Gastrocnemius medialis (tissue), 4 donors: ENCODE results near the gene PLCB1. TPM values are rescaled to one million over a fixed set of nuclear protein-coding genes. Genes with fewer than 3 reads are reported as not detected.

Source experiments
- ATAC-seq, 2 donors: fragments of 150-250 bp; one replicate each; pipeline ENCODE4 v1.9.1; 2016
- DNase-seq, 2 donors: peaks; one replicate each; pipeline ENCODE4 v3.0.0-alpha.2; 2019
- H3K27ac ChIP-seq, 4 donors: fragments of 200-600 bp; sonication (generic); 1 replicate in 1 of 4; 2 replicates in 3 of 4; pipeline ENCODE4 v1.5.1; 2016 to 2018; ENCODE audit warnings: mild to moderate bottlenecking in 2 of 4, moderate library complexity in 1 of 4
- H3K27me3 ChIP-seq, 3 donors: fragments of 200-600 bp; sonication (generic) in 2 of 3; 1 replicate in 1 of 3; 2 replicates in 2 of 3; pipeline versions ENCODE4 v1.5.1 to v1.6.0; 2016 to 2019; ENCODE audit warnings: mild to moderate bottlenecking in 1 of 3, moderate library complexity in 1 of 3
- H3K36me3 ChIP-seq, 2 donors: fragments of 200-600 bp; sonication (generic) in 1 of 2; one replicate each; pipeline ENCODE4 v1.5.1; 2017 to 2018
- H3K4me1 ChIP-seq, 2 donors: fragments of 200-600 bp; sonication (generic) in 1 of 2; one replicate each; pipeline ENCODE4 v1.5.1; 2016 to 2017; ENCODE audit warnings: mild to moderate bottlenecking in 2 of 2
- H3K4me3 ChIP-seq, 4 donors: fragments of 200-600 bp; sonication (generic) in 3 of 4; 1 replicate in 1 of 4; 2 replicates in 3 of 4; pipeline ENCODE4 v1.5.1; 2016 to 2019; ENCODE audit warnings: mild to moderate bottlenecking in 2 of 4
- H3K9me3 ChIP-seq, 3 donors: fragments of 200-600 bp; sonication (generic) in 2 of 3; 1 replicate in 1 of 3; 2 replicates in 2 of 3; pipeline ENCODE4 v1.5.1; 2016 to 2019
- POLR2A ChIP-seq, 2 donors: fragments of 450-650 bp; IDR thresholded peaks; one replicate each; pipeline ENCODE4 v1.6.1; 2017; ENCODE audit warnings: antibody characterized with exemption in 2 of 2, mild to moderate bottlenecking in 2 of 2, moderate library complexity in 2 of 2
- in situ Hi-C, 4 donors: fragments of 200-750 bp; cut with MboI; loops; one replicate each; pipeline versions ENCODE4 v1.15.0 to v1.8.0; 2017; ENCODE audit warnings: low sequenced_read_pairs in 4 of 4
- intact Hi-C: fragments of 100-400 bp; cut with DNase I; formaldehyde crosslinking; loops from one replicate; pipeline ENCODE4 v1.15.1; 2023; ENCODE audit warnings: low total_unique reads
- total RNA-seq, 4 donors: library from RNA; depleted of rRNA; stranded (reverse); fragments of >200 nt; gene quantifications; one replicate each; pipeline versions ENCODE4 v1.1.0 to v1.2.3, GENCODE V29; 2016
- TF ChIP-seq, protein P1 (sequence below), 5 experiments: fragments of 450-650 bp in 3 of 5; fragments of 200-600 bp in 2 of 5; sonication (generic) in 2 of 5; IDR thresholded peaks in 4 of 5; conservative IDR thresholded peaks in 1 of 5; 1 replicate in 4 of 5; 2 replicates in 1 of 5; pipeline ENCODE4 v1.5.1; 2016 to 2019; ENCODE audit warnings: antibody characterized with exemption in 5 of 5, mild to moderate bottlenecking in 3 of 5, moderate library complexity in 3 of 5

The PLCB1 gene
- total RNA-seq, 4 donors from 2014 or later, result 4.1 to 10.0 (median 7.6) TPM

DNA sequence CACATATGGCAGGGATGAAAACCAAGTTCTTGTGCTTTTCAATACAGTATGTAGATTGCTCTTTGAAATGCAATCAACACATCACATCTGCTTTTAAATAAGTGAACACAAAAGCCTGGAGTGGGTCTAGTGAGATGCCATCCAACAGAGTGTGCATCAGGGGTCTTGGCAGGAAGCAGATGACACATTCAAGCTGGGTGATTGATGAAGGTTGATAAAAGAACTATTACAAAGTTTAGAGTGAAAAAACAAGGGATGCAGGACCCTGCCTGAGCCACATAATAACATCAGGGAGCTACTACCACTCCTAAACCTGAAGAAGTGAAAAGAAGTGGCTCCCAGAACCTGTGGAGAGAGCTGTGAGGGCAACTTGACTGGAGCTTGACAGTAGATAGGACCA, 16.6 kb upstream of the PLCB1 start:
- ATAC-seq (no peak), DNase-seq (no peak)
- H3K36me3 ChIP-seq, result no peaks in the 10 kb centered on the region
- no peaks in the 10 kb centered on the region for H3K4me1 ChIP-seq
- no peak overlapping the region for H3K27ac ChIP-seq
- in situ Hi-C loops (no loop called here), intact Hi-C loops (no loop called here)
- TF ChIP-seq POLR2A (IDR thresholded peaks at IDR 0.05), result no peak
- TF ChIP-seq, protein P1, sequence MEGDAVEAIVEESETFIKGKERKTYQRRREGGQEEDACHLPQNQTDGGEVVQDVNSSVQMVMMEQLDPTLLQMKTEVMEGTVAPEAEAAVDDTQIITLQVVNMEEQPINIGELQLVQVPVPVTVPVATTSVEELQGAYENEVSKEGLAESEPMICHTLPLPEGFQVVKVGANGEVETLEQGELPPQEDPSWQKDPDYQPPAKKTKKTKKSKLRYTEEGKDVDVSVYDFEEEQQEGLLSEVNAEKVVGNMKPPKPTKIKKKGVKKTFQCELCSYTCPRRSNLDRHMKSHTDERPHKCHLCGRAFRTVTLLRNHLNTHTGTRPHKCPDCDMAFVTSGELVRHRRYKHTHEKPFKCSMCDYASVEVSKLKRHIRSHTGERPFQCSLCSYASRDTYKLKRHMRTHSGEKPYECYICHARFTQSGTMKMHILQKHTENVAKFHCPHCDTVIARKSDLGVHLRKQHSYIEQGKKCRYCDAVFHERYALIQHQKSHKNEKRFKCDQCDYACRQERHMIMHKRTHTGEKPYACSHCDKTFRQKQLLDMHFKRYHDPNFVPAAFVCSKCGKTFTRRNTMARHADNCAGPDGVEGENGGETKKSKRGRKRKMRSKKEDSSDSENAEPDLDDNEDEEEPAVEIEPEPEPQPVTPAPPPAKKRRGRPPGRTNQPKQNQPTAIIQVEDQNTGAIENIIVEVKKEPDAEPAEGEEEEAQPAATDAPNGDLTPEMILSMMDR (IDR thresholded peaks at IDR 0.05 in 4 of 5, conservative IDR thresholded peaks at IDR 0.05 in 1 of 5), result no peak
- H3K27me3 ChIP-seq, result no peaks in the 10 kb centered on the region
- no peak overlapping the region for H3K4me3 ChIP-seq
- no peaks in the 10 kb centered on the region for H3K9me3 ChIP-seq

DNA sequence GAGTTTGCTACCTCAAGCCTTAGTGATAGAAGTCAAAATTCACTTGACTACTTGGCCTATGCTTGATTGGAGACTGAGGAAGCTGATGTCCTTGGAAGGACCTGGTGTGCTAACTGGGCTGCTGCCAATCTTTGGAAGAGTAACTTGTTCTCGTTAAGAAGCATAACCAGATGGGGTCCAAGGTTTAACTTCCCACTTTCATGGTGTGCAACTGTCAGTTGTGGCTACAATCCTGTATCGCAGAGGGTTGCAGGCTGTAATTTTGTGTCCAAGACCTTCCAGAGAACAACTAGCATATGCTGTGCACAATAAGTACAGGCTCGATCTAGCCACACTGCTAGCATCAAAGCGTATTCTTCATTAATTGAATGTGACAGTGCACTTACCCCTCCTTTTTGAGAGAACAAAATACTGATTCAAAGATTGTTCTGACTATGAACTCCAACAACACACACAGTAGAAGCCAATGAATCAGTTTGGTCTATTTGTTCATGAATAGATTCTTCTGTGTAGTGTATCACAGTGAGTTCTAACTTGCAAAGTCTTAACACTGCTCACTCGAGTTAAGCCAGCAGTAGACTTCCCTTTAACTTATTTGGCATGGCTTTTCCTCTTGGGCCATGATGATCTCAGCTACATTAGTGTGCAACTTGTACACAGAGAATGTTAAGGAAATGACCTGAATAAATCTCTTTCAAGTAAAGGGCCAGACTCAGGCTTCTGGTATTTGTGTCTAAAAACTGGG, 15.8 kb upstream of the PLCB1 start:
- no peaks in the 10 kb centered on the region for H3K4me1 ChIP-seq

DNA sequence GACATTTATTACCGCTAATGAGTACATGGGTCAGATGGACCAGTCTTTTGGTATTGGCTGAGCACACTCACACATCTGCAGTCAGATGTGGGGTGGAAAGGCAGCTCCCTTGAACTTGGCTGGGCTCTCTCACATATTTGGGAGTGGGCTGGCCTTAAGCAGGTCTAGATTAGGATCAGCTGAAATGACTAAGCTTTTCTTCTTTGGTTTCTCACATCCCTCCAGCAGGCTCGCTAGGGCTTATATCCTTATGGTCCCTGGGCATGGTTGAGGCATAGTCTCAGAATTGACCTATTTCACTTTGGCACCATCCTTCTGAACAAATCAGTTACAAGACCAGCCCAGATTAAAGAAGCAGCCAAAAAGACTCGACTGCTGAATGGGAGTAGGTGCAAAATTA, 14.4 kb upstream of the PLCB1 start:
- no peak overlapping the region for H3K27ac ChIP-seq
- H3K9me3 ChIP-seq, result no peaks in the 10 kb centered on the region
- ATAC-seq, result no peak
- TF ChIP-seq, protein P1 (IDR thresholded peaks at IDR 0.05 in 4 of 5, conservative IDR thresholded peaks at IDR 0.05 in 1 of 5), result no peak
- no peak for TF ChIP-seq POLR2A (IDR thresholded peaks at IDR 0.05)
- intact Hi-C loops, result no loop called here
- no peaks in the 10 kb centered on the region for H3K36me3 ChIP-seq
- no peaks in the 10 kb centered on the region for H3K27me3 ChIP-seq
- in situ Hi-C loops, result no loop called here
- DNase-seq, result no peak
- H3K4me3 ChIP-seq, result no peak overlapping the region
- H3K4me1 ChIP-seq, result no peaks in the 10 kb centered on the region

More for the DNA sequence above, 15.8 kb upstream of the PLCB1 start:
- ATAC-seq (peak in 1 of 2 donors; percentile 47), DNase-seq (no peak)
- no peak overlapping the region for H3K27ac ChIP-seq
- no peaks in the 10 kb centered on the region for H3K27me3 ChIP-seq
- no peak overlapping the region for H3K4me3 ChIP-seq
- in situ Hi-C loops (no loop called here), intact Hi-C loops (no loop called here)
- no peak for TF ChIP-seq POLR2A (IDR thresholded peaks at IDR 0.05)
- TF ChIP-seq, protein P1 (IDR thresholded peaks at IDR 0.05 in 4 of 5, conservative IDR thresholded peaks at IDR 0.05 in 1 of 5), result no peak
- no peaks in the 10 kb centered on the region for H3K9me3 ChIP-seq
- no peaks in the 10 kb centered on the region for H3K36me3 ChIP-seq

DNA sequence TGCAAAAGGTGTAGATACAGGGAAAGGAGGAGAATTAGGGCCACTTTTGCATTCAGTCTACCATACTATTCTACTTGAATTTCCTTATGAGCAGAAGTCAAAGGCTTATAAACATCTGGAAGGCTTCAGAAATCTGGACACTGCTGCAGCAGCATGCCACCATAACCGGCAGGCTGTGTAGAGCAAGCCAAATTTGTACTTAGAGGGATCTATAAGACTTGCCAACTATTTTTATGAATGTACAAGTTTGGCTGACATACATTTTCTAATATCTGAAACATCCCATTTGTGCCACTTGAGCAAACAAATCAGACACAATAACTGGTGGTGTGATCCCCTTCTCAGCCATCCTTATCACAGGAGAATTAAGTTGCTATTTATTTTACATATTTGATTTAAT, 14.0 kb upstream of the PLCB1 start:
- no peaks in the 10 kb centered on the region for H3K36me3 ChIP-seq
- in situ Hi-C loops, result no loop called here
- ATAC-seq, result no peak

More for the DNA sequence above, 14.0 kb upstream of the PLCB1 start:
- TF ChIP-seq, protein P1 (IDR thresholded peaks at IDR 0.05 in 4 of 5, conservative IDR thresholded peaks at IDR 0.05 in 1 of 5), result no peak
- TF ChIP-seq POLR2A (IDR thresholded peaks at IDR 0.05), result no peak
- Histone ChIP-seq H3K9me3 (no peaks in the 10 kb centered on the region), H3K27ac (no peak overlapping the region), H3K27me3 (no peaks in the 10 kb centered on the region), H3K4me1 (no peaks in the 10 kb centered on the region), H3K4me3 (no peak overlapping the region)
- no peak for DNase-seq
- intact Hi-C loops, result no loop called here
